HCT116 (cell line): Measurements from ENCODE around the gene ATP5F1D. TPM values are rescaled to one million over a fixed set of nuclear protein-coding genes. Genes with fewer than 3 reads are reported as not detected.

ENCODE experiments used
- ATAC-seq: fragments of 200-7000 bp; cut with Tn5 transposase; 2 replicates; pipeline ENCODE4 v1.9.1; 2020; ENCODE audit warnings: mild to moderate bottlenecking, moderate library complexity
- BruUV-seq: library from RNA; stranded (reverse); fragments of 400-500 nt; replicated peaks from 2 replicates; lab custom pipeline; 2021; lab: Mats Ljungman, UMichigan
- CTCF ChIA-PET: fragments of 300-600 bp; sonication (Branson Sonifier 250); formaldehyde crosslinking; loops from one replicate; lab custom pipeline; 2021; ENCODE audit warnings: antibody characterized with exemption; lab: Charles Lee
- POLR2A ChIA-PET: fragments of 300-600, 350-600 bp; sonication (Branson Sonifier 250); formaldehyde crosslinking; loops from one replicate; lab custom pipeline; 2021; ENCODE audit warnings: antibody characterized with exemption; lab: Charles Lee
- RAD21 ChIA-PET, 2 experiments: fragments of 300-600 bp; sonication (Branson Sonifier 250); formaldehyde crosslinking; loops; one replicate each; lab custom pipeline; 2023; ENCODE audit warnings: low total read pairs in 2 of 2; ENCODE audit not compliant: uncharacterized antibody in 2 of 2, unreplicated experiment in 2 of 2, low non-redundant PET in 1 of 2; lab: Charles Lee
- DNase-seq: peaks from one replicate; pipeline ENCODE4 v3.0.0-alpha.2; 2010; ENCODE audit warnings: low read depth, low spot score
- H2AFZ ChIP-seq: fragments of 200-600 bp; shearing (Covaris generic), sonication (generic); 2 replicates; pipeline ENCODE4 v1.6.1; 2017; ENCODE audit warnings: low read depth, mixed run types, mixed read lengths, antibody characterized with exemption, low read length; ENCODE audit not compliant: poor library complexity, severe bottlenecking
- H3K27ac ChIP-seq: 2 replicates; pipeline ENCODE4 v1.5.1; 2012; ENCODE audit warnings: low read depth, low read length
- H3K27me3 ChIP-seq: fragments of 200-600 bp; sonication (generic); 2 replicates; pipeline ENCODE4 v1.6.1; 2016; ENCODE audit warnings: mixed run types, low read length, mixed read lengths; ENCODE audit not compliant: insufficient read depth
- H3K36me3 ChIP-seq, 2 experiments: fragments of 200-500 bp in 1 of 2; fragments of 200-600 bp in 1 of 2; sonication (Bioruptor generic) in 1 of 2; sonication (generic) in 1 of 2; 2 replicates each; pipeline versions ENCODE4 v1.5.1 to v1.6.1; 2014 to 2016; ENCODE audit warnings: low read length in 2 of 2, inconsistent platforms in 1 of 2, mixed read lengths in 1 of 2, mixed run types in 1 of 2; ENCODE audit not compliant: insufficient read depth in 2 of 2, control insufficient read depth in 1 of 2
- H3K4me1 ChIP-seq, 2 experiments: fragments of 200-600 bp in 1 of 2; sonication (generic) in 1 of 2; 2 replicates each; pipeline versions ENCODE4 v1.5.1 to v1.6.1; 2012 to 2017; ENCODE audit warnings: low read length in 2 of 2, inconsistent platforms in 1 of 2, mild to moderate bottlenecking in 1 of 2, mixed read lengths in 1 of 2, mixed run types in 1 of 2, moderate library complexity in 1 of 2; ENCODE audit not compliant: insufficient read depth in 2 of 2, control insufficient read depth in 1 of 2
- H3K4me2 ChIP-seq: fragments of 200-600 bp; sonication (generic); 2 replicates; pipeline ENCODE4 v1.6.1; 2017; ENCODE audit warnings: mixed run types, low read length, mixed read lengths
- H3K4me3 ChIP-seq, 2 experiments: fragments of 200-600 bp in 1 of 2; sonication (generic) in 1 of 2; replicated peaks in 1 of 2; 2 replicates each; pipeline ENCODE4 v1.5.1; 2011 to 2016; ENCODE audit warnings: low read length in 2 of 2, control low read depth in 1 of 2, low read depth in 1 of 2, mild to moderate bottlenecking in 1 of 2, mixed read lengths in 1 of 2, mixed run types in 1 of 2
- H3K79me2 ChIP-seq: fragments of 200-600 bp; sonication (generic); 2 replicates; pipeline ENCODE4 v1.6.1; 2017; ENCODE audit warnings: mild to moderate bottlenecking, mixed run types, low read length, moderate library complexity, mixed read lengths; ENCODE audit not compliant: insufficient read depth
- H3K9ac ChIP-seq: fragments of 200-600 bp; sonication (generic); 2 replicates; pipeline ENCODE4 v1.6.1; 2016; ENCODE audit warnings: low read length, mixed read lengths
- H3K9me2 ChIP-seq: fragments of 200-600 bp; sonication (generic), shearing (Covaris generic); 2 replicates; pipeline ENCODE4 v1.6.1; 2017; ENCODE audit warnings: mixed run types, mild to moderate bottlenecking, moderate library complexity; ENCODE audit not compliant: insufficient read depth
- H3K9me3 ChIP-seq, 2 experiments: fragments of 200-500 bp in 1 of 2; fragments of 200-600 bp in 1 of 2; sonication (Bioruptor generic) in 1 of 2; sonication (generic) in 1 of 2; 2 replicates each; pipeline ENCODE4 v1.6.1; 2014 to 2017; ENCODE audit warnings: low read length in 2 of 2, mixed read lengths in 2 of 2, inconsistent platforms in 1 of 2, low read depth in 1 of 2, mild to moderate bottlenecking in 1 of 2, mixed run types in 1 of 2, moderate library complexity in 1 of 2; ENCODE audit not compliant: control insufficient read depth in 1 of 2, insufficient read depth in 1 of 2
- H4K20me1 ChIP-seq: fragments of 200-600 bp; sonication (generic), shearing (Covaris generic); 2 replicates; pipeline ENCODE4 v1.6.1; 2017; ENCODE audit warnings: mixed run types, mild to moderate bottlenecking, moderate library complexity; ENCODE audit not compliant: insufficient read depth
- CBX3 ChIP-seq: IDR thresholded peaks from 2 replicates; pipeline ENCODE4 v1.6.1; 2012; ENCODE audit warnings: low read depth
- CEBPB ChIP-seq: IDR thresholded peaks from 2 replicates; pipeline ENCODE4 v1.6.1; 2012; ENCODE audit warnings: low read depth
- ELF1 ChIP-seq: IDR thresholded peaks from 2 replicates; pipeline ENCODE4 v1.6.1; 2012; ENCODE audit warnings: low read depth, borderline replicate concordance
- EZH2 ChIP-seq: fragments of 200-600 bp; sonication (generic); IDR thresholded peaks from 2 replicates; pipeline ENCODE4 v1.6.1; 2017; ENCODE audit warnings: antibody characterized with exemption, mixed run types
- EZH2phosphoT487 ChIP-seq: fragments of 200-600 bp; IDR thresholded peaks from 2 replicates; pipeline ENCODE4 v1.6.1; 2018; ENCODE audit warnings: antibody characterized with exemption, borderline replicate concordance
- JUND ChIP-seq: IDR thresholded peaks from 2 replicates; pipeline ENCODE4 v1.6.1; 2012
- POLR2A ChIP-seq: IDR thresholded peaks from 2 replicates; pipeline ENCODE4 v1.7.0; 2011; ENCODE audit warnings: borderline replicate concordance; ENCODE audit not compliant: insufficient read depth, insufficient read length; ENCODE audit errors: extremely low read depth
- POLR2AphosphoS5 ChIP-seq: IDR thresholded peaks from 2 replicates; pipeline ENCODE4 v1.6.1; 2011; ENCODE audit warnings: mild to moderate bottlenecking, low read depth, low read length, moderate library complexity
- RAD21 ChIP-seq: IDR thresholded peaks from 2 replicates; pipeline ENCODE4 v1.6.1; 2012; ENCODE audit warnings: low read depth, mild to moderate bottlenecking
- SIN3A ChIP-seq: IDR thresholded peaks from 2 replicates; pipeline ENCODE4 v1.6.1; 2012; ENCODE audit warnings: low read depth
- SRF ChIP-seq: IDR thresholded peaks from 2 replicates; pipeline ENCODE4 v1.6.1; 2012; ENCODE audit warnings: low read depth
- TCF7L2 ChIP-seq: IDR thresholded peaks from 2 replicates; pipeline ENCODE4 v1.7.0; 2011; ENCODE audit warnings: borderline replicate concordance, inconsistent platforms; ENCODE audit not compliant: insufficient read depth, insufficient read length; ENCODE audit errors: extremely low read depth
- ZFX ChIP-seq: fragments of 450-650 bp; IDR thresholded peaks from 2 replicates; pipeline ENCODE4 v1.6.1; 2017
- ZNF274 ChIP-seq: fragments of 200-500 bp; sonication (Bioruptor generic); IDR thresholded peaks from 2 replicates; pipeline ENCODE4 v1.6.1; 2014; ENCODE audit warnings: mild to moderate bottlenecking, low read depth, low read length, inconsistent platforms
- intact Hi-C: fragments of 100-400 bp; cut with micrococcal nuclease; formaldehyde crosslinking; loops from 2 replicates; pipeline ENCODE4 v1.10.0; 2022
- total RNA-seq: library from RNA; stranded (reverse); gene quantifications from one replicate; pipeline ENCODE4 v1.2.1, GENCODE V29; 2021; ENCODE audit not compliant: unreplicated experiment
- TF ChIP-seq, protein P1 (sequence below): IDR thresholded peaks from 2 replicates; pipeline ENCODE4 v1.6.1; 2012
- TF ChIP-seq, protein P2 (sequence below): IDR thresholded peaks from 2 replicates; pipeline ENCODE4 v1.6.1; 2011; ENCODE audit warnings: mild to moderate bottlenecking, low read length, moderate library complexity; ENCODE audit not compliant: insufficient replicate concordance; ENCODE audit errors: extremely low read depth

ATP5F1D gene
- total RNA-seq, 1 experiment from 2014 or later: 428 TPM

DNA sequence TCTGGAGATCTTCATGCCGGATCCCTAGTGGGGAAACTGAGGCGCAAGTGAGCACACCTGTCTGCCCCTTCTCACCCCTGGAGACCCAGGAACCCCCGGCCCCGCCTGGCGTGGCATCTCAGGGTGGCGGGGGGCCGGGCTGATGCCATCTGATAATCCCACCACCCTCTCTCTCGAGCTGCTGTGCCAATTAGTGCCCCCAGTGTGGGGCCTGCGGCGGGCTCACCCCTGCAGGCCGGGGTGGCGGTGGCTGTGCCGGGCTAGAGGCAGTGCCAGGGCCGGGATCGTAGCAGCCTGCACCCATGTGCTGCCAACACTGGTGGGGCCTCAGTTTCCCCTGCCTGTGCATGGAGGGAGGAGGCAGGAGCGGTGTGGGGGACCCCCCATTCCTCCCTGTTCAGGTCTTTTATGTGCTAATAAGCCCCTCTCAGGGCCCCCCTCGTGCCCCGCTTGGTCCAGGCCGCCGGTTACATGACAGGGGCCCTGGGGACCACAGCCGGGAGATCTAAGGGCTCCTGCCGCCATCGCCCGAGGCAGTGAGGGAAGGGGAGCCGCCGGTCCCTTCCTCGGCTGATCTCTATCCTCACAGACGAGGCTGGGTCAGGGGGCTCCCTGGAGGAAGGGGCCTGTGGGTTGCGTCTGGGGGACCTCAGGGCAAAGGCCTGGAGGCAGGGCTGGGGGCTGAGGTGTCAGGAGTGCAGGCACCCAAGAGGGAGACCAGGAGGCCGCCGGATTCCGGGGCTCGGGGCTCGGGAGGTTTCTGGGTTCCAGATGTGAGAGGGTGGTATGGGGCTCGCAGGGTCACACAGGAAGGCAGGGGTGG lies 52.4 kb downstream of the ATP5F1D start:
- no TSS peak for BruUV-seq
- CTCF ChIA-PET: no interaction called here
- no peak overlapping the region for H3K4me2 ChIP-seq
- TF ChIP-seq ZNF274 (no peak), CEBPB (no peak), EZH2 (no peak), POLR2A (no peak), RAD21 (no peak), SRF (no peak), JUND (no peak), TCF7L2 (no peak), ZFX (no peak), POLR2AphosphoS5 (no peak), CBX3 (no peak), EZH2phosphoT487 (no peak), ELF1 (no peak), SIN3A (no peak)
- TF ChIP-seq, protein P1, sequence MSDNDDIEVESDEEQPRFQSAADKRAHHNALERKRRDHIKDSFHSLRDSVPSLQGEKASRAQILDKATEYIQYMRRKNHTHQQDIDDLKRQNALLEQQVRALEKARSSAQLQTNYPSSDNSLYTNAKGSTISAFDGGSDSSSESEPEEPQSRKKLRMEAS: no peak
- TF ChIP-seq, protein P2, sequence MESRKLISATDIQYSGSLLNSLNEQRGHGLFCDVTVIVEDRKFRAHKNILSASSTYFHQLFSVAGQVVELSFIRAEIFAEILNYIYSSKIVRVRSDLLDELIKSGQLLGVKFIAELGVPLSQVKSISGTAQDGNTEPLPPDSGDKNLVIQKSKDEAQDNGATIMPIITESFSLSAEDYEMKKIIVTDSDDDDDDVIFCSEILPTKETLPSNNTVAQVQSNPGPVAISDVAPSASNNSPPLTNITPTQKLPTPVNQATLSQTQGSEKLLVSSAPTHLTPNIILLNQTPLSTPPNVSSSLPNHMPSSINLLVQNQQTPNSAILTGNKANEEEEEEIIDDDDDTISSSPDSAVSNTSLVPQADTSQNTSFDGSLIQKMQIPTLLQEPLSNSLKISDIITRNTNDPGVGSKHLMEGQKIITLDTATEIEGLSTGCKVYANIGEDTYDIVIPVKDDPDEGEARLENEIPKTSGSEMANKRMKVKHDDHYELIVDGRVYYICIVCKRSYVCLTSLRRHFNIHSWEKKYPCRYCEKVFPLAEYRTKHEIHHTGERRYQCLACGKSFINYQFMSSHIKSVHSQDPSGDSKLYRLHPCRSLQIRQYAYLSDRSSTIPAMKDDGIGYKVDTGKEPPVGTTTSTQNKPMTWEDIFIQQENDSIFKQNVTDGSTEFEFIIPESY: no peak
- TF ChIP-seq, all 23 proteins: peak for 0
- intact Hi-C loops: no loop called here
- H3K9ac ChIP-seq: no peak overlapping the region
- no peaks in the 10 kb centered on the region for H3K36me3 ChIP-seq
- no peak overlapping the region for H3K27ac ChIP-seq
- ATAC-seq (no peak), DNase-seq (no peak)
- H3K9me2 ChIP-seq: no peaks in the 10 kb centered on the region
- ChIA-PET POLR2A (no interaction called here), RAD21 (no interaction called here)
- no peak overlapping the region for H3K4me3 ChIP-seq
- peaks cover 12 to 21% of the 10 kb centered on the region in 2 experiments for H3K4me1 ChIP-seq
- no peaks in the 10 kb centered on the region for H3K27me3 ChIP-seq
- H3K79me2 ChIP-seq: no peaks in the 10 kb centered on the region
- no peaks in the 10 kb centered on the region for H4K20me1 ChIP-seq
- no peak overlapping the region for H2AFZ ChIP-seq
- no peaks in the 10 kb centered on the region for H3K9me3 ChIP-seq

Other genes with a start within 250 kb of the ATP5F1D start
- gene GRIN3B, start 241.3 kb upstream of the ATP5F1D start, total RNA-seq: 0.69 TPM
- gene TMEM259, start 220.6 kb upstream of the ATP5F1D start, total RNA-seq: 202 TPM
- not detected for gene RNU6-2, start 220.2 kb upstream of the ATP5F1D start, total RNA-seq
- gene CNN2, start 215.1 kb upstream of the ATP5F1D start, total RNA-seq: 212 TPM
- gene ABCA7, start 201.6 kb upstream of the ATP5F1D start, total RNA-seq: 91.4 TPM
- gene ARHGAP45, start 174.6 kb upstream of the ATP5F1D start, total RNA-seq: 30.4 TPM
- 281 TPM for gene POLR2E, start 146.4 kb upstream of the ATP5F1D start, total RNA-seq
- 481 TPM for gene GPX4, start 137.8 kb upstream of the ATP5F1D start, total RNA-seq
- 66.4 TPM for gene SBNO2, start 67.5 kb upstream of the ATP5F1D start, total RNA-seq
- gene STK11, start 36.0 kb upstream of the ATP5F1D start, total RNA-seq: 86.9 TPM
- 23.8 TPM for gene CBARP, start 3.7 kb upstream of the ATP5F1D start, total RNA-seq
- gene MIDN, start 6.8 kb downstream of the ATP5F1D start, total RNA-seq: 146 TPM
- 276 TPM for gene CIRBP, start 27.6 kb downstream of the ATP5F1D start, total RNA-seq
- gene FAM174C, start 33.8 kb downstream of the ATP5F1D start, total RNA-seq: 77.1 TPM
- 12.2 TPM for gene EFNA2, start 44.1 kb downstream of the ATP5F1D start, total RNA-seq
- 114 TPM for gene NDUFS7, start 142.2 kb downstream of the ATP5F1D start, total RNA-seq
- 102 TPM for gene GAMT, start 159.8 kb downstream of the ATP5F1D start, total RNA-seq
- gene DAZAP1, start 165.8 kb downstream of the ATP5F1D start, total RNA-seq: 191 TPM
- gene RPS15, start 196.6 kb downstream of the ATP5F1D start, total RNA-seq: 1,862 TPM
- 1.6 TPM for gene APC2, start 208.4 kb downstream of the ATP5F1D start, total RNA-seq
- 48.8 TPM for gene C19orf25, start 237.5 kb downstream of the ATP5F1D start, total RNA-seq
- 11.1 TPM for gene PCSK4, start 248.6 kb downstream of the ATP5F1D start, total RNA-seq
- gene REEP6, start 249.4 kb downstream of the ATP5F1D start, total RNA-seq: 53.9 TPM